HG03575 (cell line): Measurements from ENCODE around the gene NHLRC4.

Experiments used
- ATAC-seq: cut with Tn5 transposase; IDR thresholded peaks from one replicate; pipeline ENCODE4 v1.9.1; 2021; ENCODE audit not compliant: unreplicated experiment, insufficient number of reproducible peaks, low FRiP score; ENCODE audit errors: extremely low read depth

NHLRC4 gene

DNA sequence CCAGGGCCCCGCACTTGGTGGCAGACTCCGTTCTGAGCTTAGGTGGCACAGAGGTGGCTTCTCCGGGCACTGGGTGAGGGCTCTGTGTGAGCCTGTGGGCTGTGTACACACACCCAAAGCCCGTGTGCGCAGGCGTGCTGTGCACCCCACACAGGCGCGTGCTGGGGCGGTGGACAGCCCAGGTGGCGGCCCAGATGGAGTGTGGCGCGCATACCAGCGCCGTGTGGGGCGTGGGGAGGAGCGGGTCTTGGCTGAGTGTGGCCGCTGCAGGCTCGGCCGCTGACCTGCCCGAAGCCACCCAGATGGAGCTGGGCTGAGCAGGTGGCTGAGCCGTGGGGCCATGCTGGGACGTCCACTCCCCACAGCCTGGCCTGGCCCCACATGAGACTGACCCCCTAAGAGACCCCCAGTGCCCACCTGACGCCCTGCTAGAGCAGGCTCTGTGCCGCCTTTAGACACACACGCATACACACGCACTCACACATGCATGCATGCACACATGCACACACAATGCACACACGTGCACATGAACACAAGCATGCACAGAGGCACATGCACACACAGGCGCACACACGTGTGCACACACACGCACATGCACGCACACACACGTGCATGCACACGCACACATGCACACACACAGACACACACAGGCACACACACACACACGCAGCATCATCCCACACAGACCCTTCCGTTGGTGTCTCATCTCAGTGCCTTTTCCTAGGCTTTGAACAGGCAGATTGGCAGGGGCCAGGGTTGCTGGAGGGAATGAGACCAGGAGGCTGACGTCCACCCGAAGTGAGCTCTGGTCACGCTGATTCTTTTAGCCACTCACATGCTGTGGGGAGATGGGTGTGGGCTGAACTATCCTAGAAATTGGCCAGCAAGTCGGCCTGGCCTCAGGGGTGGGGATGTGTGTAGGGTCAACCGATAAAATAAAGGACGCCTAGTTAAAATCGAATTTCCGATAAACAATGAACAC is 4.6 kb upstream of the NHLRC4 start:
- ATAC-seq, result no peak

DNA sequence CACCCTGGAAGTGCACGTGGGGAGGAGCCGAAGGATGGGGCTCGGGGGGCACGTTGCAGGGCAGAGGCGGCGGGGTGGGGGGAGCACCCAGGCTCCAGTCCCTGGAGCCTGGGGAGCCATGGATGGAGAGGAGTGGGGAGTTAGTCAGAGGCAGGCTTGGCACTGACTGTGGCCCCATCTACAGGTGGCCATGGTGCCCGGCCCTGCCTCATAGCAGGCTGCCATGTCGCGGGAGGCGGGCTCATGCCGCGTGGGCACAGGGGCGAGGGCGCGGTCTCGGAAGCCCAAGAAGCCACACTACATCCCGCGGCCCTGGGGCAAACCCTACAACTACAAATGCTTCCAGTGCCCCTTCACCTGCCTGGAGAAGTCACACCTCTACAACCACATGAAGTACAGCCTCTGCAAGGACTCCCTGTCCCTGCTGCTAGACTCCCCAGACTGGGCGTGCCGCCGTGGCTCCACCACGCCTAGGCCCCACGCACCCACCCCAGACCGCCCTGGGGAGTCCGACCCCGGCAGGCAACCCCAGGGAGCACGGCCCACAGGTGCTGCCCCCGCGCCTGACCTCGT is 3.6 kb upstream of the NHLRC4 start:
- no peak for ATAC-seq

DNA sequence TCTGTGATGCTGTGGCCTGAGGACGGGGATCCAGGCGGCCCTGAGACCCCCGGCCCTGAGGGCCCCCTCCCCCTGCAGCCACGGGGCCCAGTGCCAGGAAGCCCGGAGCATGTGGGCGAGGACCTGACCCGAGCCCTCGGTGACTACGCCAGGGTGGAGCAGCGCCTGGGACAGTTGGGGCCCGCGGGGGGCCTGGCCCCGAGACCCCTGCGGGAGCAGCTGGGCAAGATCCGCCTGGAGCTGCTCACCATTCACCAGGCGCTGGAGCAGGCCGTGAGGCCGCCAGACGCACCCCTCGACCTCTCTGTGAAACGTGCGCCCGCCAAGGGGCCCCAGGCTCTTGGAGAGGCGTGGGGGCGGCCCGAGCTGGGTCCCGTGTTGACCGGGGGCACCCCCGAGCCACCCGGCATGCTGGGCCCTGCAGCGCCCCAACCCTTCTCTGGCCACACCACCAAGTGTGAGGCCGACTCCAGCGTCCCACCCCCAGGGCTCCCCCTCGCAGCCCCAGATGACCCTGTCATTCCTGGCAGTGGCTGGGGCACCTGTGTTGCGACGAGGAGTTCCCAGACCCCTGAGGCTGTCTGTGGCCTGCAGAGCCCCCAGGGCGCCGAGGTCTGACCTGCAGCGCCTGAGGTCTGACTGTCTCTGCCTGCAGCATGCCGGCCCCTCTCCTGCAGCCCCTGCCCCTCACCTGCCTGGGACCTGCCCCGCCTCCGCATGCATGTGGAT is 2.0 kb upstream of the NHLRC4 start:
- ATAC-seq, result no peak

DNA sequence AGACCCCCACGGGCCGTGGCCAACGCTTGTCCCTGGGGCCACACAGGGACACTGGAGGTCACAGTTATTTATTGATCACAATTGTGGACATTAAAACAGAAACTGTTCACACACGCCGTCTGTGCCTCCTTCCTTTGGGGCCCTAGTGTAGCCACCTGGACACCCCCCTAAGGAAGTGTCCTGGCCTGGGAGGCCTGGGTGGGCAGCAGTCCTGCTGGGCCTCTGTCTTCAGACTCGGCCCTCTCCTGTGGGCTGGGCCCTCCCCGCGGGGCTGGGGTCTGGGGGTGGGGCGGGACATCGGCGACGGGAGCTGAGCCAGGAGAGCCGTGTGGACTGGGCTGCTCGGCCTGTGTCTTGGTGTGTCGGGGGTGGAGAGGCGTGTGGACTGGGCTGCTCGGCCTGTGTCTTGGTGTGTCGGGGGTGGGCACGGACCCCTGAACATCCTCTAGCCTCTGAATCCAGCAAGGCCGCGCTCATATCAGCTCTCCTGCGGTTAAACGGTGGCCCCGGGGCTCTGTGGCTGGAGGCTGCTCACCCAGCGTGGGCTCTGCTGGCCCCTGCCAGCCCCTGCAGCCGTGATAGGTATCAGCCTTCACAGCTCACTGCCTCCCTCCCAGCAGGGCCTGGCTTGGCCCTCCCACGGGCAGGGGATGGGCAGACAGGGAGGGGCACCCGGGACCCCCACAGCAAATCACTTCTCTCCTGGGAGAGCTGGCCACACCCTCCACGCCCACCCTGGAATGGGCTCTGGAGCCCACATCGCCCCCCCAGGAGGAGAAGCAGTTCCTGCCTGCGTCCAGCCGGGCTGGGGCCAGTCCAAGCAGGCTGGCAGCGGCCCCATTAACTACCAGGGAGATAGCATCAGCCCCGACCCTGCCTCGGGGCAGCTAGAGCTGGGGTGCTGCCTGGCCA is 1.1 kb upstream of the NHLRC4 start:
- no peak for ATAC-seq

DNA sequence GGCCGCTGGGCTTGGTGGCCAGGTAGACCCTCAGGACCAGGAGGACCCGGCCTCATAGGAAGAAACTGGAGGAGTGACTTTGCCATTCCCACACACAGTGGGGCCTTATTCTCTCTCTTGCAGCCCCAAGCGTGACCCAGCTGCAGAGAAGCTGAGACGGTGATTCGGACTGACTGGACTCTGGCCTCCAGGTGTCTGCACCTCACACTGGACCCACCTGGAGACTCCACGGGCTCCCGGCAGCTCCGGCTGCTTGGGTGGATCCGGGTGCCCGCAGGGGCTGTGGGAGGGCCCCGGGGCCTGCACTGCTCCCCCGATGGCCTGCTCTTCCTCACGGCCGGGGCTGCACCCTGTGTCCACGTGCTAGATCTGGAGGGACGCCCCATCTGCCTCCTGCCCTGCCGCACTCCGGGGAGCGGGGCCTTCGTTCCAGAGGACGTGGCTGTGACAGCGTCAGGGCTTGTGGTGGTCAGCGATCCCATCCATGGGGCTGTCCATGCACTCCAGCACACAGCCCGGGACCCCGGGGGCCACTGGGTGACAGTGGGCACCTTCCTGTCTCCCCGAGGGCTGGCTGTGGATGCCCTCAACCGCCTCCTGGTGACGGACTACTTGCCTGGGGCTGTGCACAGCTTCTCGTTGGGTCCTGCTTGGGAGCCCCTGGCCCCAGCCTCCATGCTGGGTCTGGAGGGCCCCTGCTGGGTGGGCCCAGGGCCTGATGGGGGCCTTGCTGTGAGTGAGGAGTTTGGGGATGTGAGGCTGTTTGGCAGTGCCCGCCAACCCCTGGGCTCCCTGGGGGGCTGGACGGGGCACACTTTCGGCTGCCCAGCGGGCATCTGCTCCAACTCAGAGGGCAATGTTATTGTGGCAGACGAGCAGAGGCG is 810 bp downstream of the NHLRC4 start:
- no peak for ATAC-seq

DNA sequence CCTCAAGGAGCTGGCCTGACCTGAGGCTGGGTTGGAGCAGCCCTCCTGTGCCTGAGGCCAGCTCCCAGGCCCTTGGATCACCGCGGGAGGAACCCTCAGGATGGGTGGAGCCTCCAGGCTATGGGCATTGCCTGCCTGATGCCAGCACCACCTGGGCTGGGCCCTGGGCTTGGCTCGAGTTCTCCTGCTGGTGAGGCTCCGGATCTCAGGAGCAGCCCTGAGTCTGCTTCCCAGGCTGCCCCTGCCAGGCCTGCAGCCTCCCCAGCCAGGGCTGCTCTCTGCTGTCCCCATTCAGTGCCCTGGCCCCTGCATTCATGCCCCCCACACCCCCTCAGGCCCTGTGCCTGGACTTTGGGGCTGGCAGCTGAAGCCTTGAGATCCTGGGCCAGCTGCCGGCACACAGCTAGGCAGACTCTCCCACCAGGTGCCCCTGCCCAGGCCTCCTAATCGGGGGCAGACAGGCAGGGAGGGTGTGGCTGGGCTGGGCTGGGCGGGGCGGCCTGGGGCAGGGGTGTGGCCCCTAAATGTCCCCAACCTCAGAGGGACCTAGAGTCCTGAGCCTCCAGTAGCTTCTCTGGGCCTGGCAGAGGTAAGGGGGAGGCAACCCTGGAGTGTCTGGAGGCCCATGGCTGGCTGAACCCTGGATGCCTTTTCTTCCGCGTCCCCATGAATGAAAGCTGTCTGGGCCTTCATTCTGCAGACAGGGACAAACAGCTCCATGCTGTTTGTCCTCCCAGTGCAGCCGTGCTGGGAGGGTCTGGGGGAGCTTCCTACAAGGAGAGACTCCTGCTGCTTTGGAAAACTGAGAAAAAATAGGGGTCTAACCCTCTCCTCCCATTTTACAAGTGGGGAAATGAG is 1.8 kb downstream of the NHLRC4 start:
- ATAC-seq, result no peak

DNA sequence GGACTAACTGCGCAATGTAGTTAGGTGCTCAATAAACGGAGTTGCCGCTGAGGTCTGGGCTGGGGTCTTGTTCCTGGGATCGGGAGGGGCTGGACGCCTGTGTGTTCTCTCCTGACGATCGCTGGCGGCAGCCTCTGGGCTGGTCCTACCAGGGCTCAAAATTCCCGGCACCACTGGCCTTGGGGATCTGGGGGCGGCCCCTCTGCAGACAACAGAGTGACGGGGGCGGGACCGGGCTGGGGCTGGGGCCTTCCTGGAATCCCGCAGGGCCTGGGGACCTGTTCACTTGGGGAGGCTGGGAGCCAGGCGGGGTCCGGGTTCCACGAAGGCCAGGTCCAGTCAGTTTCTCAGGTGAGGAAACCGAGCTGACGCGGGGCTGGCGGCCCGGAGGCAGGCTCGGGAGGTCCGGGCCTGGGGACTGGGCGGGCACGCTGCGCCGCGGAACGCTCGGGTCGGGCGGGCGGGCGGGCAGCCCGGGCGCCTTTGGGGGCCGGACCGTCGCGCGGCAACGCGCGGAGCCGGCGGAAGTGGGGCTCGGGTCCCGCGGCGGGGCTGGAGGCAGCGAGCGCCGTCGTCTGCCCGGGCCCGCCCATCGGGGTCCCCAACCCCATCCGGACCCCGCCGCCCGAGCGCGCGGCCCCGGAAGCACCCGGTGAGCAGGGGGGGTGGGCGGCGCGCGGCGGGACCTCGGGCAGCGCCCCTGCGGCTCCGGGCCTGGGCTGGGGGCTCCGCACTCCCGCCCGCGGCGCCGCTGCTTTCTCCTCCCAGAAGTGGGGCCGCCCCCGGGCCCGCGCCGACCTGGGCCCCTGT is 2.8 kb downstream of the NHLRC4 start, which contains the start of gene PIGQ:
Gene PIGQ, plus strand, starts transcription at position 524 of the 810 bp plus-strand sequence. CDS start 4,107 bp downstream, outside the sequence.
- no peak for ATAC-seq

DNA sequence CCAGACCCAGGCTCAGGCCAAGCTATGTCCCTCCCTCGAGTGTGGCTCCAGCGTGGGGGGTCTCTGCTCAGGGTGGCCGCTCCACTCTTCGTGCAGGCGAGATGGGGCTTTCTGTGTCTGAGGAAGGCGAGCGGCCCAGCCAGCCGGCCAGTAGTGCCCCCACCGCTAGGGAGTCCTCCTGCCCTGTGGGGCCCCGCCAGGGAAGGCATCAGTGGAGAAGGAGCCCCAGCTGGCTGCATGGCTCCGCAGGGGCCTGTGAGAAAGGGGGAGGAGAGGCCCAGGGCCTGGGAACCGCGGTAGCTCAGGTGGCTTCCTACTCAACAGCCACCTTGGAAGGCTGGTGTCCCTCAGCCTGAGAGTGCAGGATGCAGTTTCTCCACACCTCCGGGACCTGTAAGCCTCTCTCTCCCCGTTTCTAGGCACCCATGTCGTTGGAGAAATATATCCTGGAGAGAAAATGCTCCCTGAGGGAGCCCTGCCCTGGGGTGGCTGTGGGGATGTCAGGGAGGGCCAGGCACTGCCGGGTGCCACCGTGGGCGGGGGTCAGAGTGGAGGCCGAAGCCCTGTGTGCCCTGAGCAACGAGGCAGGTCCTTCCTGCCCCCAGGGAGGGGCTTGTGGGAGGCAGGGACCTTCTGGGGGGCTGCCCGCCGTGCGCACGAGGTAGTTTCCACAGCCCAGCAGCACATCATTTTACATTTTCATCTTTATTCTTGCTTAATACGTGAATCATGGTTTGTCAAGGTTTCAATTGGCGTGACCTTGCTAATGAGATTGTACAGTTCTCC is 6.3 kb downstream of the NHLRC4 start:
- ATAC-seq, result no peak

DNA sequence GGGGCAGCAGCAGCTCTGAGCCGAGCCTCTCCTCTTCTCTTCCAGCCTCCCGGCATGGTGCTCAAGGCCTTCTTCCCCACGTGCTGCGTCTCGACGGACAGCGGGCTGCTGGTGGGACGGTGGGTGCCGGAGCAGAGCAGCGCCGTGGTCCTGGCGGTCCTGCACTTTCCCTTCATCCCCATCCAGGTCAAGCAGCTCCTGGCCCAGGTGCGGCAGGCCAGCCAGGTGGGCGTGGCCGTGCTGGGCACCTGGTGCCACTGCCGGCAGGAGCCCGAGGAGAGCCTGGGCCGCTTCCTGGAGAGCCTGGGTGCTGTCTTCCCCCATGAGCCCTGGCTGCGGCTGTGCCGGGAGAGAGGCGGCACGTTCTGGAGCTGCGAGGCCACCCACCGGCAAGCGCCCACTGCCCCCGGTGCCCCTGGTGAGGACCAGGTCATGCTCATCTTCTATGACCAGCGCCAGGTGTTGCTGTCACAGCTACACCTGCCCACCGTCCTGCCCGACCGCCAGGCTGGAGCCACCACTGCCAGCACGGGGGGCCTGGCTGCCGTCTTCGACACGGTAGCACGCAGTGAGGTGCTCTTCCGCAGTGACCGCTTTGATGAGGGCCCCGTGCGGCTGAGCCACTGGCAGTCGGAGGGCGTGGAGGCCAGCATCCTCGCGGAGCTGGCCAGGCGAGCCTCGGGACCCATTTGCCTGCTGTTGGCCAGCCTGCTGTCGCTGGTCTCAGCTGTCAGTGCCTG is 7.4 kb downstream of the NHLRC4 start:
- ATAC-seq, result no peak

DNA sequence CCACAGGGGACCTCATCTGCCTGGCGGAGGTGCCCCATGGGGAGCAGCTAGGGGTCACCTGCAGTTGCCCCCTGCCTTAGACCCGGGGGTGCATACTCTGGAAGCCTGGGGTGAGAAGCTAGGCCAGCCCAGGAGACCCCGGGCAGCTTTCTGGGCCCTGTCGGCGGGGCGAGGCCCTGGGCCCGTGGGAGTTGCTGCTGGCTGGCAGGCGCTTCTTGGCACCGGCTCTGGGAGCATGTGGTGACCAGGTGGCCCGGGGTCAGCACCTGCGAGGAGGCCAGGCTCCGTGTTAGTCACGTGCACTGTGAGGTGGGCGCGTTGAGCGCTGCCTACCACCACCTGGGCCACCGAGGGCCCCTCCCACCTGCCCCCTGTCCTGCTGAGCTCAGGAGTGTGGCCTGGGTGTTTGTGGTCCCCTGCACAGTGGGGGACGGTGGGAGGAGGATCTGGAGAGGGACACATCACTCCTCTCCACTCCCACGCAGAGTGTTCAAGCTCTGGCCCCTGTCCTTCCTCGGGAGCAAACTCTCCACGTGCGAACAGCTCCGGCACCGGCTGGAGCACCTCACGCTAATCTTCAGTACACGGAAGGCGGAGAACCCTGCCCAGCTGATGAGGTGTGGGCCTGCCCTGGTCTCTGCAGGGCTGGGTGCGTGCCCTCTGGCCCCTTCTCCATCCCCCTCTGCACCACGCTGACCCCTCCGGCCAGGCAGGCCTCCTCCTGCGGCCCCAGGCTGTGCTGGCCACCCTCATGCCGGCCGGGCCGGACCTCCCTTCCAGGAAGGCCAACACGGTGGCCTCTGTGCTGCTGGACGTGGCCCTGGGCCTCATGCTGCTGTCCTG is 8.8 kb downstream of the NHLRC4 start:
- no peak for ATAC-seq

DNA sequence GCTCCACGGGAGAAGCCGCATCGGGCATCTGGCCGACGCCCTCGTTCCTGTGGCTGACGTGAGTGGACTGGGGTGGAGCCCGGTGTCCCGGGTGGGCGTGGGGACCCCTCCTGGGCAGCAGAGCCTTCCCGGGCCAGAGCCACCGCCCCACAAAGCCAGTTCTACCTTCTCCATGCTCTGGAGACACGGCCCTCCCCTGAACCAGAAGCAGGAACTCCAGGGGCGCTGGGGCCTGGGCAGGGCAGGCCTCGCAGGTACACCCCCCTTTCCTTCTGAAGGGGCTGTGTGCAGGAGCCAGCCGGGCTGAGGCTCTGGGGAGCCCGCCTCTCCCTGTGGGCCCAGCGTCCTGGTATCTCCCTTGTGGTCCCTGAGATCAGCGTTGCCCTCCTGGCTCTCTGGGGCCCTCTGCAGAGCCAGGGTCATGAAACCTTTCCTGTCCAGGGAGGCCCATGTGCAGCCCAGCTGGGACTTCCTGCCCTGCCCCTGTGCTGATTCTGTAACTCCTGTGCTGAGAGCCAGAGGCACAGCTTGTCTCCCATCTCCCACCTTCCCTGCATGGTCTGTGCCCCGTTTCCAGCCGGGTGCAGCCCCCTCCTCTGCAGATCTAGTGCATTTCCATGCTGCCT is 9.5 kb downstream of the NHLRC4 start:
- no peak for ATAC-seq

DNA sequence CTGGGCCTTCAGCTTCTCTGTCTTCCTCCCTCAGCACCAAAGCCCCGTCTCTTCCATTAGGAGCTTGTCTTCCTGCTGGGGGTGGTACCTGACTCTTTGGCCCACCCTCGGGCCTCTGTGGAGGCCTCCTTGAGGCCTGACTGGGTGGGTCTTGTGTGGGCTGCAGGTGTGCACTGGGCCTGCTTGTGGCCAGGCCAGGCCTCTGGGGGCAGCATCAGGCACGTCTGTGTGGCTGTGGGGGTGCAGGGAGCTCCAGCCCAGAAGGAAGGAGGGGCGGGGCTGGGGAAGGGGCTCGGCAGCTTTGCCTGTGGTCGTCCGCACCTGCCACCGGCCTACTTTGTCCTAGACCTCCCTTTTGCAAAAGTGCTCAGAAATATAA is 10.0 kb downstream of the NHLRC4 start:
- no peak for ATAC-seq

DNA sequence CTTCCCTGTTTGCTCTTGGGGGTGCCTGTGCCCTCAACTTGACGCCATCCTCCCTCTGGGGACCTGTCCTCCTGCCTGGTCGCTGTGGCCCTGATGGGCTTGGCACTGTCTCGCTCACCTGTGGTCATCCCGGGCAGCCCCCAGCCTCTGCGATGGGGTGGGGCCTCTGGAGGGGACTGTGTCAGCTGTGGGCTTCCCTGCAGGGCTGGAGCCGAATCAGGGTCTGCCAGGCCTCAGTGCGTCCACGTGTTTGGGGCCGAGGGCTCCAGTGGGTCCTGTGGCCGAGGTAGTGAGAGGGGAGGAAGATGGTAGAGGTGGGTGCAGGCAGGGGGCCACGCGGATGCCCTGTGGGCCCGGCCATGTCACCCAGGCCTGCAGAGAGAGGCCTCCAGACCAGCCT is 11.0 kb downstream of the NHLRC4 start:
- no peak for ATAC-seq
